H7 (cell line): ENCODE measurements around the gene PRKN. TPM values are rescaled to one million over a fixed set of nuclear protein-coding genes. Genes with fewer than 3 reads are reported as not detected.
"Not testable (repeated sequence)": the region's sequence is repeated elsewhere in the genome, so short reads cannot be mapped to it uniquely, and the experiment has no call there.

Experiments
- DNase-seq: peaks from one replicate; pipeline ENCODE4 v3.0.0; 2012
- H3K27me3 ChIP-seq: 2 replicates; pipeline ENCODE4 v1.6.0; 2011; ENCODE audit warnings: mild to moderate bottlenecking, low read length; ENCODE audit not compliant: control insufficient read depth, insufficient read depth
- H3K36me3 ChIP-seq: replicated peaks from 2 replicates; pipeline ENCODE4 v1.5.1; 2011; ENCODE audit warnings: low read length; ENCODE audit not compliant: control insufficient read depth, insufficient read depth
- H3K4me3 ChIP-seq: 2 replicates; pipeline ENCODE4 v1.5.1; 2011; ENCODE audit warnings: low read depth, mild to moderate bottlenecking, control low read depth, low read length, moderate library complexity; ENCODE audit not compliant: insufficient read depth
- total RNA-seq: library from RNA; depleted of rRNA; stranded (reverse); fragments of >200 nt; shearing (Covaris generic); gene quantifications from 2 replicates; pipeline ENCODE4 v1.2.3, GENCODE V29; 2014

The PRKN gene
- total RNA-seq, 1 experiment from 2014 or later, result 0.90 TPM

DNA sequence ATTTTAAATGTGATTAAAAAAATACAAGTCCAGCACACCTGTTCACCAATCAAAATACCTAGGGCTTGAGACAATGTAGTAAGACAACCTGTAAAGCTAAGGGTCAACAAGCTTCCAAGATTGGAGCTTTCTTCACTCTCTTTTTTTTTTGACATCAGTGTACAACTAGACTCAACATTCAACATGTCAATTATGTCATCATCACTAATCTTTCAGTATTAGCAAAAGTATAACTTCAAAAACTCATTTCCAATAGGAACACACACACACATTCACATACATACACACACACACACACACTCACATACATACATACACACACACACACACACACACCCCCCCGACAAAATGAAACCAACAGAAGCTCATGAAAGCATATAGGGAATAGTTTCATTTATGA is 26.0 kb downstream of the PRKN start:
- no peaks in the 10 kb centered on the region for H3K27me3 ChIP-seq

GRCh38 chr6:162700966-162701365 is 26.6 kb downstream of the PRKN start:
- Histone ChIP-seq H3K27me3 (no peaks in the 10 kb centered on the region), H3K4me3 (no peak overlapping the region), H3K36me3 (no peaks in the 10 kb centered on the region)
- DNase-seq, result no peak

More for the DNA sequence above, 26.0 kb downstream of the PRKN start:
- no peak for DNase-seq
- Histone ChIP-seq H3K4me3 (no peak overlapping the region), H3K36me3 (no peaks in the 10 kb centered on the region)

GRCh38 chr6:162699961-162700360 is 27.6 kb downstream of the PRKN start:
- no peaks in the 10 kb centered on the region for H3K36me3 ChIP-seq
- H3K4me3 ChIP-seq, result no peak overlapping the region
- no peaks in the 10 kb centered on the region for H3K27me3 ChIP-seq
- DNase-seq, result no peak

GRCh38 chr6:162698440-162698839 is 29.1 kb downstream of the PRKN start:
- DNase-seq, result no peak
- H3K36me3 ChIP-seq, result no peaks in the 10 kb centered on the region
- no peak overlapping the region for H3K4me3 ChIP-seq
- no peaks in the 10 kb centered on the region for H3K27me3 ChIP-seq

DNA sequence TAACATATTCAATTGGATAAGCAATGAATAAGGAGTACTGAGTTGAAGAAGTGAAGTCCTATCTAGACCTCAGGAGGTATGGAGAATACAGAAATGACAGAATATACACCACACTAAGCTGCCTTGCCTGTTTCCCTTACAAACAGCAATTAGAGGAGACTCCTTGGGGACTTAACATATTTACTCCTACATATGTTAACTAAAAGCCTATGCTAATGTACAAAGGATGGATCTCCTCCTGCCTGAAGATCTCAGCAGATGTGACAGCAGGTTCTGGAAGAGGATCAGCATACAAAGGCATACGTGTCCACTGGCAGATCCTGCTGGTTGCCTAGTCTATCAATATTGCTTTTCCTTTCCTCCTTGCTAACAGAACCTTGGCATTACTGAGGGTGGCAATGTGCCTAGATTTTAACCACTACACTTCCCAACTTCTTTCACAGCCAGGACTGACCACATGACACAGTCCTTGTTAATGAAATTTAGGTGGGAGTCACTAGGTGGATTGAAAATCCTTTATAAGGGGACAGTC is 29.6 kb downstream of the PRKN start:
- no peak overlapping the region for H3K4me3 ChIP-seq
- H3K36me3 ChIP-seq, result no peaks in the 10 kb centered on the region
- DNase-seq, result no peak
- H3K27me3 ChIP-seq, result no peaks in the 10 kb centered on the region

- DNase-seq, result no peak
- H3K36me3 ChIP-seq, result no peaks in the 10 kb centered on the region
- H3K27me3 ChIP-seq, result no peaks in the 10 kb centered on the region
- no peak overlapping the region for H3K4me3 ChIP-seq
These were observed 37.4 kb downstream of the PRKN start for GRCh38 chr6:162690158-162690557.

DNA sequence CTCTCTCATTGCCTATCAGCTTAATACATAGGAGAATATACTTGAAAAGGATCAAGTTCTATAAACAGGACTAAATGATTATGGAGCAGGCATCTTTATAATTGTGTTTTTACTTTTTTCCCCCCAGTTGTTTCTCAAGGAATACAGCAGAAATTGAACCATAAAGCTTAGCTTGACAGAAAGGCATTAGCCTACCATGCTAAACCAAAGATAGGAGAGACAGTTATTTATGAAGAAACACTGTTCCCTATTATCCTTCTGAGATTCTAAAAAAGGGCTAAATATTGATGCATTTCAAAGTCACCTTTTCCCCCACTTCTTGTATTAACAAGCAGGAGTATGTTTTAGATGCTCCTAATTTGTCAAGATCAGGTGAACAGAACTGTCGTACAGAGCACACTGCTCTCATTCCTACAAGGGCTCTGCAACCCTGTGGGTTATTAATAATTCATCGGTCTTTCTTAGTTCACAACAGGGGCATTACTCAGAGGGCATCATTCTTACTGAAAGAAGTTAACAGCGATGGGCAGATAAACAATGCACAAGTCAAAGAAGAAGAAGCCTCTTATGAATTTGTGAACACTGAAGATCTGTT is 38.7 kb downstream of the PRKN start:
- no peaks in the 10 kb centered on the region for H3K27me3 ChIP-seq
- no peaks in the 10 kb centered on the region for H3K36me3 ChIP-seq
- DNase-seq, result no peak
- no peak overlapping the region for H3K4me3 ChIP-seq

GRCh38 chr6:162685586-162685985 is 42.0 kb downstream of the PRKN start:
- no peak for DNase-seq
- H3K36me3 ChIP-seq, result no peaks in the 10 kb centered on the region
- no peaks in the 10 kb centered on the region for H3K27me3 ChIP-seq
- H3K4me3 ChIP-seq, result no peak overlapping the region

DNA sequence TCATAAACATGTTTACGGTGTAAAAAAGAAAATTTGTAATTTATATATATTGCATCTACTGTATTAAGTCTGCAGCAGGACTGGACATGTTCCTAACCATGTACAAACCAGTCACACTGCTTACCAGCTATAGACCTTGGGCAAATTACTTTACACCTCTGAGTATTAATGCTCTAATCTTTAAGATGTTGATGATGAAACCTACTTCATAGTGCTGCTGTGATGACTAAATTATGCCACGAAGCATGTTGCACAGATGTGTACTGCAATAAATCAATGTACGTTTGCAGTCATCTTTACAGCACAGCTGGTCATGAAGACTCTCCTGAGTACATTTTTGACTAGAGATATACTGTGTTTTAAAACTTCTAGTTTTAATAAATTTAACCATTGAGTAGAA is 42.6 kb downstream of the PRKN start:
- Histone ChIP-seq H3K36me3 (no peaks in the 10 kb centered on the region), H3K27me3 (no peaks in the 10 kb centered on the region), H3K4me3 (no peak overlapping the region)
- DNase-seq, result no peak

DNA sequence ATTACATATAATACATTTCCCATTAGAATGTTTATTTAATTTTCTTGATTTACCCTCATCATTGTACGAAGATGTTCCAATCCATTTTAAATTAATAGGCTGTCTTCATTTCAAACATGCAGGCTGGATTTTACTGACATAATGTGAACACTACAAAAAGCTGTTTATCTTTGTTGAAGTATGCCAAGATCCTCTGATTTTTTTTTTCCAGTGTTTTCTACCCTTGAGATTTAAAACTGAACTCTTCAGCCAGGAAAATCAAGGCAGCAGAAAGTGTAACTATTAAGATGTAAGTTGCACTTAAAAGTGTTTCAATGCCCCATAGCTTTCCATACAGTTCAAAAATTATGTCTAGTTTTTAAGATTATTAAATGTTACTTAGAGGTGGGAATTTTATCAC is 43.5 kb downstream of the PRKN start:
- no peak overlapping the region for H3K4me3 ChIP-seq
- H3K27me3 ChIP-seq, result no peaks in the 10 kb centered on the region
- no peak for DNase-seq
- no peaks in the 10 kb centered on the region for H3K36me3 ChIP-seq

- no peak for DNase-seq
- Histone ChIP-seq H3K27me3 (no peaks in the 10 kb centered on the region), H3K36me3 (no peaks in the 10 kb centered on the region), H3K4me3 (no peak overlapping the region)
These were observed 44.4 kb downstream of the PRKN start for GRCh38 chr6:162683135-162683534.

DNA sequence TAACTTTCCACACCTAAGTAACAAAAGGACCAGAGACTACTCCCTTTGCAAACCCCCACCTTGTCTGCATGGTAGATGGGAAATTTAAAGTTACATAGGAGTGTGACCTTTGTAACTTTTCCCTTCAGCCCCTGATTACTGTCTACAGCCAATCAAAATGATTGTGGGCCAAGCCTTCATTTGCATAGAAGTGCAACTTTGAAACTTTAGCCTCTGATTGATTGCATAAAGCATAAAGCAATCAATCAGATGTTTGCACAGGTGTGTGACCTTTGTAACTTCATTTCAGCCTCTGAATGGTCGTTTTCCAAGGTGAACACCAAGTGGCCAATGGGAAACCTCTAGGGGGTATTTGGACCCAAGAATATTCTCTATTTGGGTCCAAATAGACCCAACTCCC is 46.1 kb downstream of the PRKN start:
- no peak for DNase-seq
- H3K27me3 ChIP-seq, result no peaks in the 10 kb centered on the region
- no peaks in the 10 kb centered on the region for H3K36me3 ChIP-seq
- no peak overlapping the region for H3K4me3 ChIP-seq

GRCh38 chr6:162680871-162681270 is 46.7 kb downstream of the PRKN start:
- H3K4me3 ChIP-seq, result no peak overlapping the region
- H3K36me3 ChIP-seq, result no peaks in the 10 kb centered on the region
- DNase-seq, result no peak
- H3K27me3 ChIP-seq, result no peaks in the 10 kb centered on the region

DNA sequence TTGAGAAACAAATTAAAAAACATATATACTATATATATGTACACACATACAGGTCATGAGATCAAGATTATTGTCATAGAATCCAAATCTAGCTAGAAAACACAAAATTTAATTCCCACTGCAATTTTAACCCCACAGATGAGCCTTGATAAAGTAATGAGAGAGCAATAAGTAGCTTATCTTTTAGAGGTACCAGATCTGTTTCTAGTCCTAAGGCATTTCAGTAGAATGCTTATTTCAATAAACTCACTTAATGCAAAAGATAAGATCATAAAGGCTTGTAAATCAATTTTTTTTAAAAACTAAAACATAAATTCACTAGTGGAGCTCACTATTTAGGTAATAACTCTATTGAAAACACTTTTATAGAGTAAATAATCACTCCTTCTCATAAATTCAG is 47.2 kb downstream of the PRKN start:
- Histone ChIP-seq H3K36me3 (no peaks in the 10 kb centered on the region), H3K27me3 (no peaks in the 10 kb centered on the region), H3K4me3 (no peak overlapping the region)
- DNase-seq, result no peak

DNA sequence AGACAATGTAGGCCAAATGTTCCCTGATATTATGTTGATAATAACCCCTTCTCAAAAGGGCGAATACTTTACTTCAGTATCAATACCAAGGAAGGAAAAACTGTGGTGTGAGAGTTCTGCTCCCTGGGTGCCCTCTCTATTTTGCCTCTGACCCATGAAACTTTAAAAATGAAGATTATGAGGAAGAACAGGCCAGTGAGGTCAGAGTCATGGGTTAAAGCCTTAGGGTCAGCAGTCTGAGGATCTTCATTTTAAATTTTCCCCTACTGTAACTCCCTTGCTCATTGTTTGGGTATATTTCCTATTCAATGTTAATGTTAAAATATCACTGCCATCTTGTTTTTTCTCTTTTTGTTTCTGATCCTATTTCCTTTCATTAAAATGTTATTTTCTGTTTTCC is 47.9 kb downstream of the PRKN start:
- Histone ChIP-seq H3K36me3 (no peaks in the 10 kb centered on the region), H3K4me3 (no peak overlapping the region), H3K27me3 (no peaks in the 10 kb centered on the region)
- no peak for DNase-seq

DNA sequence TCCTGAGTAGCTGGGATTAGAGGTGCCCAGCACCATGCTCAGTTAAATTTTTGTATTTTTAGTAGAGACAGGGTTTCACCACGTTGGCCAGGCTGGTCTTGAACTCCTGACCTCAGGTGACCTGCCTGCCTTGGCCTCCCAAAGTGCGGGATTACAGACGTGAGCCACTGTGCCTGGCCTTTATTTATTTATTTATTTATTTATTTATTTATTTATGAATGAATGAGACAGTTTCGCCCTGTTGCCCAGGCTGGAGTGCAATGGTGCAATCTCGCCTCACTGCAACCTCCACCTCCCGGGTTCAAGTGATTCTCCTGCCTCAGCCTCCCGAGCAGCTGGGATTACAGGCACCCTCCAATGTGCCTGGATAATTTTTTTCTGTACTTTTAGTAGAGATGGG is 48.7 kb downstream of the PRKN start:
- H3K27me3 ChIP-seq, DNase-seq, H3K4me3 ChIP-seq, H3K36me3 ChIP-seq: not testable (repeated sequence)
